ENCODE data around the gene CD248.

Gene CD248

DNA sequence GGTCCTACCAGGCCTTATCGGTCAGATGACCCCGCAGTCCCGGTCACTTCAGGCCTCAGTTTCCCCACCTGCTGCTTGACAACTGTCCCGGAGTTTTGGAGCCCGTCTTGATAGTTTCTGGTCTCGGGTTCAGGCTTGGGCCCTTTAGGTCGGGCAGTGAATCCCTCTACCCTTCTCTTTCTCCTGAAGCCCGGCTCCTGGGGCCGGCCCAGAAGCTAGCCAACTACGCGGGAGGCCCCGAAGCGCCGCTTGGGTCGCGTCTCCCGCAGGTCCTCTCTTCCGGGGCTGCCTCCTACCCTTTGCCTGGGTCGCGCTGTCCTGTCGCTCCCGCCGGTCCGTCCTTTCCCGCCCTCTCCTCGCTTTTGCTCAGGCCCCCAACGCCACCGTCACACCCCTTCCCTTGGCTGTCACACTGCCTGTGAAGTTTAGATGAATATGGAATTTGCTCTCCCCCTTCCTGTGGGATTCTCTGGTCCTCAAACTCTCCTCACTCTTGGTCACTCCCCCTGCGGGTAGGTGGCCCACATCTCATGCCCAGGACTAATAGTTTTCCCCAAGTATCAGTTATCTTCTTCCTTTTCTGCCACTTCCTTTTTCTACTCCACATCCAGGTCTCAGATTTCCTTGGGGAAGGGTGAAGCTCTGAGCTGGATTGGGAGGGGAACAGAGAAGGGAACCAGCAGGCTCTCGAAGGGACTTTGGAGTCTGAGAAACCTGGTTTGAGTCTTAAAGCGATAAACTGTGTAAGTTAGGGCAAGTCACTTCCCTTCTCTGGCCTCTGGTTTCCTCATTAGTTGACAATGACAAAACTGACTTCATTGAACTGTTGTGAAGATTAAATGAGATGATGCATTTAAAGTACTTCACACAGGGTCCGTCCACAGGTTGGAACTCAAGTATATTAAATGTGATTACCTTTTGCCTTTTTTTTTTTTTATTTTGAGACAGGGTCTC, 47.6 kb downstream of the CD248 start:
- DNase-seq = peak; percentile 49

DNA sequence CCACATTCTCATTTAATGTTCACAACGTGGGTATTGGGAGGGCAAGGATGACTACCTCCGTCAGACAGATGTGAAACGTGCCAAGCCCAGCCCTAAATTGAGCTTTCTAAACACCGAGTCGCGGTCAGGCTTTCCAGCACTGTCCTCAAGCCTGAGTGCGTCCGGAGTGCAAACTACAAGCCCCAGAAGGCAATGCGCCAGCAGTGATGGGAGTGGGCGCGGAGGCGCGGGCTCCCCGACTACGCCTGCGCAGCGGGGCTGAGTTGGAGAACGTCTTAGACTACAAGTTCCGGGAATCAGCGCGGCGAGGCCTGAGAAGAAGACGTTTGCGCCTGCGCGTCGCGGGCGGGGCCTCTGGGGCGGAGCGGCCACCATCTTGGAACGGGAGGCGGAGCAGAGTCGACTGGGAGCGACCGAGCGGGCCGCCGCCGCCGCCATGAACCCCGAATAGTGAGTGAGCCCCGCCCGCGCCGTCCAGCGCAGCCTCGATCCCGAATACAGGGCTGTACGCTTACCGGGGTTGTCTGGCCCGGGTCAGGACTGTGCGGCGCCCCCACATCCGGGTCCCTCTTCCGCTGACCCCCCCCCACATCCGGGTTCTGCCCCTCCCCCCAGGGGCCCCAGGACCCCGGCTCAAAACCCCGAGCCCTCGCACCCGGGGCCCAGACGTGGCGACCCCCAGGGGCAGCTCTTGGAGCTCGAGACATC, 48.4 kb downstream of the CD248 start, which contains the start of gene RAB1B:
RAB1B (plus strand) TSS at position 396 of the 708 bp plus-strand sequence; CDS start at position 437, 41 bp downstream.
- DNase-seq = peak; percentile 99

DNA sequence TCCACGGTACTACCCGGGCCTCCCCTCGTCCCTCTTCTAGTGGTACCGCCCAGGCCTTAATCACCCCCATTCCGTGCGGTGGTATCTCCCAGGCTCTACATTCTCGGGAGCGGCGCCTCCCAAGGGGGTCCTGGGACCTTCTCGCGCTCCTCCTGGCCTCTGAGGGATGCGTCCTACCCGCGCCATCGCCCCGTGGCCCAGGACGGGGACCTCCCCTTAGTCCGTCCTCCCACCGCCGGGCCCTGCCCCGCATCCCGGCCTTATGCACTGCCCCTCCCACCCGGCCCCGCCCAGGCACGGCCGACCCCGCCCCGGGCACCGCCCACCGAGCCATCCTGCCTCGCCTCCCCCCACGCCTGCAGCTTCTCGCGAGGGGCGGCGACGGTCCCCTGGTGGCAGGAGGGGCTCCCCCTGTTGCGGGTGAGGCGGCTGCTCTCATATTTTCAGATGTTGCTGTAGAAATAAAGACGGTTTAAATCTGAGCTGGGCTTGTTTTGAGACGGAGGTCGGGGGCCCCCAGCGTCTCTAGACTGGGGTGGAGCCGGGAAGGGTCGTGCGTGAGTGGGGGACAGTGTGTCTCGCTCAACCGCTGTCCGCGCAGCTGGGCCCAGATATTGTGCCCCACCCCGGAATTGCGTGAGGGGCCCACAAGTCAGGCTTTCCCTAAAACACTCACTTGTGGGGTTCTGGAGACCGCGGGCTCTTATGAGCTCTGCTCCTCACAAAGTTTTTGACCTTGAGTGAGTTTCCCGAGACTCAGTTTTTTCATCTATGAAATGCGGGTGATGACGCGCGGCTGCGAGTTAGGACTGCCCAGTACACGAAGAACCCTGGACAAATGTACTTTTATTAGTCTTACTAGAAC, 49.2 kb downstream of the CD248 start:
- peak; percentile 71 for DNase-seq

DNA sequence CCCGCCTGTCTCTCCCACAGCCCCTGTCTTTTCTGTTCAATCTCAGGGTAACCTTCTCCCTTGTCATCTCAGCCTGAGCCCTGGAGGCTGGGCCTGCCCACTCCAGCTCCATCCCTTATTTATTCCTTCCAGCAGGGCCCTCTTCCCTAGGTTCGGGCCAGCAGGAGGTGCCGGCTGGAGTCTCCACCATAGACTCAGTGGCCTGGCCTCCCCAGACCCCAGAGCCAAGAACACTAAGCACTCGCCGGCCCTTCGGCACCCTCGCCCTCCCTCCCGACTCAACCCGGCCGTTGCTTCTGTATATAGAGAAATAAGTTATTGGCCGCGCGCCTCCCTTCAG, 49.8 kb downstream of the CD248 start:
- no peak for DNase-seq

DNA sequence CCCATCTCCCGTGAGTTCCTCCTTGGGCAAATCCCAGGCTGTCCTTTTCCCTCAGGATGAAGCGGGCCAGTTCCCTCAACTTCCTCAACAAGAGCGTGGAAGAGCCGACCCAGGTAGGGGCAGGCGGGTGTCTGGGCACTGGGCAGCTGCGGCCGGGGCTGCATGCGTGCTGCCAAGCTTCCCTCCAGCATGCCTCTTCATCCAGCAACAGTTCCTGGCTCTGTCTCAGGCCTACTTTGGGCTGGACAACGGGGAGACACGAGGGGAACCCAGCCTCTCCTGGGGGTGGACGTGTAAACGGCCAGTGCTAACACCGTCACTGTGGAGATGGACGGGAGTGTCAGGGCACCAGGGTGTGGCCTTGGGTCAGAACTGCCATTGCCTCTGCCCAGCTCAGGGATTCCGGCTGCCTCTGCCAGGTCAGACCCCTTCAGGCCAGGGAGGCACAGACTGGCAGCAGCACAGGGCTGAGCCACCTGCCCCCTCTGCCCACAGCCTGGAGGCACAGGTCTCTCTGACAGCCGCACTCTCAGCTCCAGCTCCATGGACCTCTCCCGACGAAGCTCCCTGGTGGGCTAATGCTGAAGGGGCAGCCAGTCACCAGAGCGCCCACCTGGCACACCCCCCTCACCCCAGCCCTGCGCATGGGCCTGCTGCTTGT, 50.3 kb downstream of the CD248 start:
- DNase-seq = no peak

DNA sequence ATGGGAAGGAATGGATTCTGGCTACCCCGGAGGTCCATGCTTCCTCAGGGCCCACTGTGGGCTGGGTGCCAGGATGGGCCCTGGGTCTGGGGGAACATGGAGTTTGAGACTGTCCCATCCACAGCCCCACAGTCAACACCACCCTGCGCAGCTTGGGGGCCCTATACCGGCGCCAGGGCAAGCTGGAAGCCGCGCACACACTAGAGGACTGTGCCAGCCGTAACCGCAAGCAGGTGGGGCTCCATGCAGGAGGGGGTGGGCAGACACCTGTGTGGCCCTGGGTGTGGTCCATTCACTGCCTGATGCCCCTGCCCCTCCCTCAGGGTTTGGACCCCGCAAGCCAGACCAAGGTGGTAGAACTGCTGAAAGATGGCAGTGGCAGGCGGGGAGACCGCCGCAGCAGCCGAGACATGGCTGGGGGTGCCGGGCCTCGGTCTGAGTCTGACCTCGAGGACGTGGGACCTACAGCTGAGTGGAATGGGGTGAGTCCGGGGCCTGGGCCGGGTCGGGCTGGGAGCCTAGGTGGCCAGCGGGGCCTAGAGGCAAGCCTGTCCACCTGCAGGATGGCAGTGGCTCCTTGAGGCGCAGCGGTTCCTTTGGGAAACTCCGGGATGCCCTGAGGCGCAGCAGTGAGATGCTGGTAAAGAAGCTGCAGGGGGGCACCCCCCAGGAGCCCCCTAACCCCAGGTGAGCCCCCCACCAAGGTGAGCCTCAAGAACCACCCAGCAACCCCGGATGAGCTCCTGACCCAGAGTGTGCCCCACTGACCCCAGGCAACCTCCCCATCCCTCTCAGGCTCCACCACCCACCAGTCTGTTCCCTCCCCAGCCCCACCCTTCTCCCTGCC, 51.1 kb downstream of the CD248 start:
- DNase-seq = no peak

DNA sequence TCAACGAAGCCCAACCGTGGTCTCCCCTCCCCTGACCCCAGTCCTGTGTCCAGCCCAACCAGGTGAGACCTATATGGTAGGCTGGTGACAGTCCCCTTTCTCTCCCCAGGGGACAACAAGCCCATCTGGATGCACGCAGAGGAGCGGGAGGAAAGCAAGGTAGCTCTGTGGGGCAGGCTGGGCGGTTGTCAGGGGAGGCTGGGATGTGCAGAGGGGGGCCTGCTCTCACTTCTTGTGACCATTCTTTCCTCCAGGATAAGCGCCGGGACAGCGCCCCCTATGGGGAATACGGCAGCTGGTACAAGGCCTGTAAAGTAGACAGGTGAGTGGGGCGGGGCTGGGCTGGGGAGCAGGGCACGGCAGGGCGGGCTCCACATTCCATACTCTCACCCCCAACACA, 51.9 kb downstream of the CD248 start:
- no peak for DNase-seq

Data from MV-4-11 (cell line).